SK-N-SH (cell line): Measurements from ENCODE around the gene BACE2. TPM values are rescaled to one million over a fixed set of nuclear protein-coding genes. Genes with fewer than 3 reads are reported as not detected.

Experiments used
- CTCF ChIA-PET: fragments of 300-600, 350-600 bp; formaldehyde crosslinking; extraction: SDS; loops from one replicate; lab custom pipeline; 2021; lab: Yijun Ruan, JAX
- POLR2A ChIA-PET: fragments of 350-600 bp; sonication (Branson Sonifier 250); formaldehyde crosslinking; extraction: SDS; loops from one replicate; lab custom pipeline; 2020; ENCODE audit warnings: antibody characterized with exemption, inconsistent platforms; lab: Yijun Ruan, JAX
- DNase-seq: peaks from one replicate; pipeline ENCODE4 v3.0.0; 2012
- H2AFZ ChIP-seq: fragments of 200-600 bp; sonication (generic); 2 replicates; pipeline ENCODE4 v1.8.1; 2016; ENCODE audit warnings: antibody characterized with exemption, mild to moderate bottlenecking, low read depth
- H3F3A ChIP-seq: fragments of 200-600 bp; sonication (generic); replicated peaks from 2 replicates; pipeline ENCODE3; 2016; ENCODE audit warnings: antibody characterized with exemption, mild to moderate bottlenecking; ENCODE audit not compliant: insufficient read depth
- H3K27ac ChIP-seq, 2 experiments: fragments of 200-500 bp in 1 of 2; fragments of 200-600 bp in 1 of 2; sonication (Bioruptor generic) in 1 of 2; sonication (generic), shearing (Covaris generic) in 1 of 2; 2 replicates each; pipeline versions ENCODE4 v1.5.1 to v1.6.1; 2014 to 2016; ENCODE audit warnings: low read depth in 2 of 2, inconsistent platforms in 1 of 2, low read length in 1 of 2, mild to moderate bottlenecking in 1 of 2, mixed read lengths in 1 of 2
- H3K27me3 ChIP-seq: fragments of 200-600 bp; sonication (generic), shearing (Covaris generic); 2 replicates; pipeline ENCODE4 v1.6.1; 2016; ENCODE audit warnings: mixed run types; ENCODE audit not compliant: insufficient read depth
- H3K36me3 ChIP-seq, 2 experiments: fragments of 200-500 bp in 1 of 2; fragments of 200-600 bp in 1 of 2; sonication (Bioruptor generic) in 1 of 2; sonication (generic) in 1 of 2; replicated peaks in 1 of 2; 2 replicates each; pipeline versions ENCODE3 to v1.5.1; 2014 to 2016; ENCODE audit warnings: low read length in 1 of 2, mild to moderate bottlenecking in 1 of 2; ENCODE audit not compliant: insufficient read depth in 2 of 2, control insufficient read depth in 1 of 2
- H3K4me1 ChIP-seq, 2 experiments: fragments of 200-500 bp in 1 of 2; fragments of 200-600 bp in 1 of 2; sonication (Bioruptor generic) in 1 of 2; sonication (generic), shearing (Covaris generic) in 1 of 2; 2 replicates each; pipeline versions ENCODE4 v1.5.1 to v1.6.1; 2014 to 2016; ENCODE audit warnings: low read depth in 1 of 2, low read length in 1 of 2, mixed run types in 1 of 2; ENCODE audit not compliant: insufficient read depth in 2 of 2, control insufficient read depth in 1 of 2
- H3K4me2 ChIP-seq: fragments of 200-600 bp; sonication (generic), shearing (Covaris generic); 2 replicates; pipeline ENCODE4 v1.6.1; 2017; ENCODE audit warnings: mixed run types
- H3K4me3 ChIP-seq, 2 experiments: fragments of 200-500 bp in 1 of 2; fragments of 200-600 bp in 1 of 2; sonication (Bioruptor generic) in 1 of 2; sonication (generic), shearing (Covaris generic) in 1 of 2; 2 replicates each; pipeline versions ENCODE4 v1.5.1 to v1.8.1; 2014 to 2016; ENCODE audit warnings: low read depth in 2 of 2, inconsistent platforms in 1 of 2, low read length in 1 of 2, mild to moderate bottlenecking in 1 of 2, mixed read lengths in 1 of 2, moderate library complexity in 1 of 2
- H3K79me2 ChIP-seq: fragments of 200-600 bp; sonication (generic); 2 replicates; pipeline ENCODE4 v1.8.1; 2017; ENCODE audit warnings: mild to moderate bottlenecking; ENCODE audit not compliant: insufficient read depth
- H3K9ac ChIP-seq: fragments of 200-600 bp; sonication (generic); 2 replicates; pipeline ENCODE4 v1.6.1; 2017; ENCODE audit warnings: mixed run types
- H3K9me2 ChIP-seq: fragments of 200-600 bp; sonication (generic); 2 replicates; pipeline ENCODE4 v1.6.1; 2017; ENCODE audit warnings: mixed run types
- H3K9me3 ChIP-seq: fragments of 200-600 bp; sonication (generic); 2 replicates; pipeline ENCODE4 v1.6.1; 2017; ENCODE audit warnings: mixed run types, mild to moderate bottlenecking, moderate library complexity
- H4K20me1 ChIP-seq: fragments of 200-600 bp; sonication (generic); 2 replicates; pipeline ENCODE4 v1.6.1; 2017; ENCODE audit warnings: mild to moderate bottlenecking, mixed run types; ENCODE audit not compliant: insufficient read depth
- EP300 ChIP-seq, 2 experiments: IDR thresholded peaks; 2 replicates each; pipeline versions ENCODE4 v1.4.0 to v1.6.1; 2012; ENCODE audit warnings: borderline replicate concordance in 1 of 2, low read depth in 1 of 2, low read length in 1 of 2
- GABPA ChIP-seq: IDR thresholded peaks from 2 replicates; pipeline ENCODE4 v1.4.0; 2012; ENCODE audit warnings: low read depth, mild to moderate bottlenecking
- JUND ChIP-seq: IDR thresholded peaks from 2 replicates; pipeline ENCODE4 v1.4.0; 2012
- PBX3 ChIP-seq: IDR thresholded peaks from 2 replicates; pipeline ENCODE4; 2012
- RAD21 ChIP-seq: IDR thresholded peaks from 2 replicates; pipeline ENCODE4 v1.6.1; 2012; ENCODE audit warnings: mild to moderate bottlenecking, low read length
- RCOR1 ChIP-seq: fragments of 150-350 bp; IDR thresholded peaks from 2 replicates; pipeline ENCODE4 v1.6.1; 2017; ENCODE audit warnings: antibody characterized with exemption, low read length
- RXRA ChIP-seq: IDR thresholded peaks from 2 replicates; pipeline ENCODE4 v1.4.0; 2012; ENCODE audit warnings: low read depth, mild to moderate bottlenecking, borderline replicate concordance
- SMC3 ChIP-seq: IDR thresholded peaks from 2 replicates; pipeline ENCODE4 v1.6.1; 2012; ENCODE audit warnings: low read depth, low read length, improper control_type of control experiment
- TEAD4 ChIP-seq: IDR thresholded peaks from 2 replicates; pipeline ENCODE4 v1.4.0; 2012; ENCODE audit warnings: mild to moderate bottlenecking, borderline replicate concordance; ENCODE audit not compliant: insufficient read depth
- WGBS: methylation state at CpG from one replicate; pipeline ENCODE4 v1.1.6; 2017; ENCODE audit warnings: low lambda C conversion rate; 5-methylcytosine and 5-hydroxymethylcytosine counted together
- polyA plus RNA-seq, 3 experiments: library from polyadenylated mRNA; depleted of rRNA; stranded (reverse); fragments of >200 nt; gene quantifications; 2 replicates each; pipeline ENCODE4 v1.2.3, GENCODE V29; 2012
- TF ChIP-seq, protein P1 (sequence below): fragments of 200-600 bp; sonication (generic); IDR thresholded peaks from 2 replicates; pipeline ENCODE4 v1.6.1; 2017; ENCODE audit warnings: antibody characterized with exemption, mild to moderate bottlenecking, moderate library complexity
- TF ChIP-seq, protein P2 (sequence below): IDR thresholded peaks from 2 replicates; pipeline ENCODE4 v1.6.1; 2012; ENCODE audit warnings: mild to moderate bottlenecking, low read depth, low read length, moderate library complexity

Gene BACE2
- polyA plus RNA-seq, 1 of the 3 experiments (the other 2 are of a cell fraction): 23.4 TPM

GRCh38 chr21:41256771-41257702, 89.1 kb downstream of the BACE2 start:
- Histone ChIP-seq H3K27me3 (no peaks in the 10 kb centered on the region), H3K4me2 (no peak overlapping the region), H4K20me1 (no peaks in the 10 kb centered on the region), H3K9me2 (no peaks in the 10 kb centered on the region), H3K9ac (no peak overlapping the region), H3K9me3 (no peaks in the 10 kb centered on the region), H3K27ac (no peak overlapping the region)
- WGBS: 67% methylated on average over 20 of the region's 22 CpGs
- TF ChIP-seq, protein P1, sequence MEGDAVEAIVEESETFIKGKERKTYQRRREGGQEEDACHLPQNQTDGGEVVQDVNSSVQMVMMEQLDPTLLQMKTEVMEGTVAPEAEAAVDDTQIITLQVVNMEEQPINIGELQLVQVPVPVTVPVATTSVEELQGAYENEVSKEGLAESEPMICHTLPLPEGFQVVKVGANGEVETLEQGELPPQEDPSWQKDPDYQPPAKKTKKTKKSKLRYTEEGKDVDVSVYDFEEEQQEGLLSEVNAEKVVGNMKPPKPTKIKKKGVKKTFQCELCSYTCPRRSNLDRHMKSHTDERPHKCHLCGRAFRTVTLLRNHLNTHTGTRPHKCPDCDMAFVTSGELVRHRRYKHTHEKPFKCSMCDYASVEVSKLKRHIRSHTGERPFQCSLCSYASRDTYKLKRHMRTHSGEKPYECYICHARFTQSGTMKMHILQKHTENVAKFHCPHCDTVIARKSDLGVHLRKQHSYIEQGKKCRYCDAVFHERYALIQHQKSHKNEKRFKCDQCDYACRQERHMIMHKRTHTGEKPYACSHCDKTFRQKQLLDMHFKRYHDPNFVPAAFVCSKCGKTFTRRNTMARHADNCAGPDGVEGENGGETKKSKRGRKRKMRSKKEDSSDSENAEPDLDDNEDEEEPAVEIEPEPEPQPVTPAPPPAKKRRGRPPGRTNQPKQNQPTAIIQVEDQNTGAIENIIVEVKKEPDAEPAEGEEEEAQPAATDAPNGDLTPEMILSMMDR: no peak
- TF ChIP-seq GABPA: no peak
- TF ChIP-seq EP300 (IDR thresholded peaks at IDR 0.05; ENCODE audit: borderline replicate concordance in 1 of 2, low read depth in 1 of 2, low read length in 1 of 2): no peak
- no peak for TF ChIP-seq SMC3
- no peak for TF ChIP-seq RAD21
- TF ChIP-seq TEAD4: no peak
- TF ChIP-seq, protein P2, sequence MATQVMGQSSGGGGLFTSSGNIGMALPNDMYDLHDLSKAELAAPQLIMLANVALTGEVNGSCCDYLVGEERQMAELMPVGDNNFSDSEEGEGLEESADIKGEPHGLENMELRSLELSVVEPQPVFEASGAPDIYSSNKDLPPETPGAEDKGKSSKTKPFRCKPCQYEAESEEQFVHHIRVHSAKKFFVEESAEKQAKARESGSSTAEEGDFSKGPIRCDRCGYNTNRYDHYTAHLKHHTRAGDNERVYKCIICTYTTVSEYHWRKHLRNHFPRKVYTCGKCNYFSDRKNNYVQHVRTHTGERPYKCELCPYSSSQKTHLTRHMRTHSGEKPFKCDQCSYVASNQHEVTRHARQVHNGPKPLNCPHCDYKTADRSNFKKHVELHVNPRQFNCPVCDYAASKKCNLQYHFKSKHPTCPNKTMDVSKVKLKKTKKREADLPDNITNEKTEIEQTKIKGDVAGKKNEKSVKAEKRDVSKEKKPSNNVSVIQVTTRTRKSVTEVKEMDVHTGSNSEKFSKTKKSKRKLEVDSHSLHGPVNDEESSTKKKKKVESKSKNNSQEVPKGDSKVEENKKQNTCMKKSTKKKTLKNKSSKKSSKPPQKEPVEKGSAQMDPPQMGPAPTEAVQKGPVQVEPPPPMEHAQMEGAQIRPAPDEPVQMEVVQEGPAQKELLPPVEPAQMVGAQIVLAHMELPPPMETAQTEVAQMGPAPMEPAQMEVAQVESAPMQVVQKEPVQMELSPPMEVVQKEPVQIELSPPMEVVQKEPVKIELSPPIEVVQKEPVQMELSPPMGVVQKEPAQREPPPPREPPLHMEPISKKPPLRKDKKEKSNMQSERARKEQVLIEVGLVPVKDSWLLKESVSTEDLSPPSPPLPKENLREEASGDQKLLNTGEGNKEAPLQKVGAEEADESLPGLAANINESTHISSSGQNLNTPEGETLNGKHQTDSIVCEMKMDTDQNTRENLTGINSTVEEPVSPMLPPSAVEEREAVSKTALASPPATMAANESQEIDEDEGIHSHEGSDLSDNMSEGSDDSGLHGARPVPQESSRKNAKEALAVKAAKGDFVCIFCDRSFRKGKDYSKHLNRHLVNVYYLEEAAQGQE: no peak
- no peak for TF ChIP-seq RCOR1
- TF ChIP-seq, all 33 proteins: peak for 0
- Histone ChIP-seq H3K36me3 (no peaks in the 10 kb centered on the region), H2AFZ (no peak overlapping the region), H3K79me2 (no peaks in the 10 kb centered on the region), H3K4me3 (no peak overlapping the region), H3F3A (no peaks in the 10 kb centered on the region), H3K4me1 (no peaks in the 10 kb centered on the region)
- CTCF ChIA-PET: no interaction called here
- no peak for DNase-seq
- POLR2A ChIA-PET: no interaction called here

- TF ChIP-seq RXRA (no peak), PBX3 (no peak), JUND (no peak)
- ChIA-PET CTCF (interaction anchor here (4.2 kb wide), 1 partner anchor 24 kb away, joined by 10 read pairs; no protein-coding TSS in a partner anchor), POLR2A (no interaction called here)
- Histone ChIP-seq H3F3A (no peaks in the 10 kb centered on the region), H3K79me2 (no peaks in the 10 kb centered on the region), H2AFZ (no peak overlapping the region), H3K4me3 (no peak overlapping the region), H3K9me3 (no peaks in the 10 kb centered on the region), H3K9ac (no peak overlapping the region), H3K36me3 (no peaks in the 10 kb centered on the region), H3K4me1 (no peaks in the 10 kb centered on the region), H4K20me1 (no peaks in the 10 kb centered on the region), H3K4me2 (no peak overlapping the region), H3K9me2 (no peaks in the 10 kb centered on the region), H3K27me3 (no peaks in the 10 kb centered on the region), H3K27ac (no peak overlapping the region)
- DNase-seq: no peak
- whole genome bisulfite sequencing: 61% methylated on average over 3 of the region's 3 CpGs
These were observed 90.7 kb downstream of the BACE2 start for GRCh38 chr21:41258617-41259016.
